ENCODE measurements around the gene AHCYL2. TPM values are rescaled to one million over a fixed set of nuclear protein-coding genes. Genes with fewer than 3 reads are reported as not detected.

AHCYL2 gene
- total RNA-seq, 2 donors from 2014 or later = 28.3 to 31.4 TPM

GRCh38 chr7:129388333-129389098 is 163.7 kb downstream of the AHCYL2 start:
- H3K27me3 ChIP-seq (replicated peaks; ENCODE audit: insufficient read depth) = no peaks in the 10 kb centered on the region
- H3K27ac ChIP-seq = no peak overlapping the region
- ATAC-seq (ENCODE audit: insufficient number of reproducible peaks, low FRiP score, low read depth) (no peak), DNase-seq (ENCODE audit: low spot score) (no peak)
- H3K9me3 ChIP-seq = no peaks in the 10 kb centered on the region
- TF ChIP-seq CTCF (IDR thresholded peaks at IDR 0.05) = no peak
- no peaks in the 10 kb centered on the region for H3K36me3 ChIP-seq
- H3K4me1 ChIP-seq (ENCODE audit: control insufficient read depth in 1 of 2, low read depth in 2 of 2) = no peaks in the 10 kb centered on the region
- H3K4me3 ChIP-seq = no peak overlapping the region

- Histone ChIP-seq H3K36me3 (no peaks in the 10 kb centered on the region), H3K27me3 (replicated peaks; ENCODE audit: insufficient read depth) (no peaks in the 10 kb centered on the region), H3K9me3 (no peaks in the 10 kb centered on the region), H3K4me3 (no peak overlapping the region), H3K4me1 (ENCODE audit: control insufficient read depth in 1 of 2, low read depth in 2 of 2) (no peaks in the 10 kb centered on the region), H3K27ac (no peak overlapping the region)
- DNase-seq (ENCODE audit: low spot score) (no peak), ATAC-seq (ENCODE audit: insufficient number of reproducible peaks, low FRiP score, low read depth) (no peak)
- TF ChIP-seq CTCF (IDR thresholded peaks at IDR 0.05) = no peak
These were observed 165.0 kb downstream of the AHCYL2 start for GRCh38 chr7:129389829-129390228.

- DNase-seq (ENCODE audit: low spot score) (no peak), ATAC-seq (ENCODE audit: insufficient number of reproducible peaks, low FRiP score, low read depth) (no peak)
- H3K4me1 ChIP-seq (ENCODE audit: control insufficient read depth in 1 of 2, low read depth in 2 of 2) = no peaks in the 10 kb centered on the region
- H3K27me3 ChIP-seq (replicated peaks; ENCODE audit: insufficient read depth) = no peaks in the 10 kb centered on the region
- H3K4me3 ChIP-seq = no peak overlapping the region
- H3K9me3 ChIP-seq = no peaks in the 10 kb centered on the region
- no peak overlapping the region for H3K27ac ChIP-seq
- TF ChIP-seq CTCF (IDR thresholded peaks at IDR 0.05) = no peak
- no peaks in the 10 kb centered on the region for H3K36me3 ChIP-seq
These were observed 165.5 kb downstream of the AHCYL2 start for GRCh38 chr7:129390314-129390713.

- DNase-seq (ENCODE audit: low spot score) = no peak
- no peak for ATAC-seq (ENCODE audit: insufficient number of reproducible peaks, low FRiP score, low read depth)
- Histone ChIP-seq H3K4me3 (no peak overlapping the region), H3K27ac (no peak overlapping the region), H3K9me3 (no peaks in the 10 kb centered on the region), H3K36me3 (no peaks in the 10 kb centered on the region), H3K4me1 (ENCODE audit: control insufficient read depth in 1 of 2, low read depth in 2 of 2) (no peaks in the 10 kb centered on the region), H3K27me3 (replicated peaks; ENCODE audit: insufficient read depth) (no peaks in the 10 kb centered on the region)
- TF ChIP-seq CTCF (IDR thresholded peaks at IDR 0.05) = no peak
These were observed 166.8 kb downstream of the AHCYL2 start for GRCh38 chr7:129391546-129392171.

- H3K9me3 ChIP-seq = no peaks in the 10 kb centered on the region
These were observed 168.4 kb downstream of the AHCYL2 start for GRCh38 chr7:129393255-129393654.

More at GRCh38 chr7:129393255-129393654, 168.4 kb downstream of the AHCYL2 start:
- DNase-seq (ENCODE audit: low spot score) (no peak), ATAC-seq (ENCODE audit: insufficient number of reproducible peaks, low FRiP score, low read depth) (no peak)
- no peaks in the 10 kb centered on the region for H3K36me3 ChIP-seq
- H3K27ac ChIP-seq = no peak overlapping the region
- no peaks in the 10 kb centered on the region for H3K4me1 ChIP-seq (ENCODE audit: control insufficient read depth in 1 of 2, low read depth in 2 of 2)
- TF ChIP-seq CTCF (IDR thresholded peaks at IDR 0.05) = no peak
- no peak overlapping the region for H3K4me3 ChIP-seq
- H3K27me3 ChIP-seq (replicated peaks; ENCODE audit: insufficient read depth) = no peaks in the 10 kb centered on the region

All from thoracic aorta (tissue), 2 donors.